SH-SY5Y (cell line): Measurements from ENCODE around the gene SLC25A33.

ENCODE experiments used
- GATA2 ChIP-seq: IDR thresholded peaks from 2 replicates; pipeline ENCODE4 v1.6.1; 2011; ENCODE audit warnings: mild to moderate bottlenecking, low read depth, low read length
- GATA3 ChIP-seq: IDR thresholded peaks from 2 replicates; pipeline ENCODE4 v1.6.1; 2011; ENCODE audit warnings: low read depth, mild to moderate bottlenecking, low read length, moderate library complexity

GRCh38 chr1:9590945-9591668 lies 51.8 kb downstream of the SLC25A33 start:
- TF ChIP-seq GATA2, result no peak
- no peak for TF ChIP-seq GATA3
